Tibial artery (tissue), 4 donors: ENCODE results near the gene FAM83F.

Source experiments
- DNase-seq, 2 donors: peaks; one replicate each; pipeline ENCODE4 v3.0.0-alpha.2; 2019
- H3K27ac ChIP-seq, 2 donors: fragments of 200-600 bp; sonication (generic) in 1 of 2; 1 replicate in 1 of 2; 2 replicates in 1 of 2; pipeline ENCODE4 v1.5.1; 2018 to 2019; ENCODE audit warnings: mild to moderate bottlenecking in 1 of 2
- H3K27me3 ChIP-seq, 2 donors: fragments of 200-600 bp; sonication (generic) in 1 of 2; one replicate each; pipeline versions ENCODE4 v1.5.1 to v1.6.0; 2016 to 2019
- H3K36me3 ChIP-seq, 3 donors: fragments of 200-600 bp; sonication (generic) in 2 of 3; one replicate each; pipeline ENCODE4 v1.5.1; 2016 to 2019; ENCODE audit warnings: mild to moderate bottlenecking in 2 of 3
- H3K4me1 ChIP-seq, 4 donors: fragments of 200-600 bp; sonication (generic) in 2 of 4; 1 replicate in 3 of 4; 2 replicates in 1 of 4; pipeline ENCODE4 v1.5.1; 2016 to 2019
- H3K4me3 ChIP-seq, 2 donors: fragments of 200-600 bp; sonication (generic) in 1 of 2; 1 replicate in 1 of 2; 2 replicates in 1 of 2; pipeline ENCODE4 v1.5.1; 2018 to 2019; ENCODE audit warnings: mild to moderate bottlenecking in 2 of 2
- H3K9me3 ChIP-seq, 3 donors: fragments of 200-600 bp; sonication (generic) in 1 of 3; one replicate each; pipeline ENCODE4 v1.5.1; 2016 to 2019
- CTCF ChIP-seq, 2 experiments: fragments of 200-600 bp in 1 of 2; fragments of 450-650 bp in 1 of 2; IDR thresholded peaks; one replicate each; pipeline ENCODE4 v1.5.1; 2017 to 2019; ENCODE audit warnings: antibody characterized with exemption in 2 of 2, mild to moderate bottlenecking in 1 of 2, moderate library complexity in 1 of 2
- intact Hi-C: fragments of 100-400 bp; cut with DNase I; formaldehyde crosslinking; loops from one replicate; pipeline ENCODE4 v1.15.0; 2023; ENCODE audit warnings: low total_unique reads

The FAM83F gene

GRCh38 chr22:40041366-40042137 is 46.8 kb downstream of the FAM83F start:
- H3K4me1 ChIP-seq, result peaks cover 0 to 35% (median 16%) of the 10 kb centered on the region in 4 donors
- peaks cover 0 to 41% of the 10 kb centered on the region in 2 donors for H3K27me3 ChIP-seq
- no peak for DNase-seq
- H3K4me3 ChIP-seq, result no peak overlapping the region
- intact Hi-C loops, result loop anchor here (10.0 kb wide), 2 partner anchors 133 to 593 kb away; partner anchors contain the start of genes MRTFA and TNRC6B
- TF ChIP-seq CTCF (IDR thresholded peaks at IDR 0.05), result no peak
- H3K36me3 ChIP-seq, result no peaks in the 10 kb centered on the region
- no peak overlapping the region for H3K27ac ChIP-seq
- H3K9me3 ChIP-seq, result no peaks in the 10 kb centered on the region

- intact Hi-C loops, result loop anchor here (10.0 kb wide), 2 partner anchors 132 to 592 kb away; partner anchors contain the start of genes MRTFA and TNRC6B
- H3K27ac ChIP-seq, result no peak overlapping the region
- H3K4me3 ChIP-seq, result no peak overlapping the region
Measured at GRCh38 chr22:40042312-40042711, 47.6 kb downstream of the FAM83F start.

GRCh38 chr22:40043081-40043480 is 48.3 kb downstream of the FAM83F start:
- peaks cover 0 to 25% of the 10 kb centered on the region in 2 donors for H3K27me3 ChIP-seq
- intact Hi-C loops, result loop anchor here (10.0 kb wide), 2 partner anchors 132 to 592 kb away; partner anchors contain the start of genes MRTFA and TNRC6B
- TF ChIP-seq CTCF (IDR thresholded peaks at IDR 0.05), result no peak
- peaks cover 0 to 38% (median 16%) of the 10 kb centered on the region in 4 donors for H3K4me1 ChIP-seq
- no peaks in the 10 kb centered on the region for H3K9me3 ChIP-seq
- peak in 1 of 2 donors; percentile 67 for DNase-seq
- no peak overlapping the region for H3K4me3 ChIP-seq
- peak overlapping the region; percentile 81 to 96 for H3K27ac ChIP-seq
- H3K36me3 ChIP-seq, result no peaks in the 10 kb centered on the region

More at GRCh38 chr22:40042312-40042711, 47.6 kb downstream of the FAM83F start:
- Histone ChIP-seq H3K9me3 (no peaks in the 10 kb centered on the region), H3K4me1 (peaks cover 0 to 38% (median 16%) of the 10 kb centered on the region in 4 donors), H3K36me3 (no peaks in the 10 kb centered on the region), H3K27me3 (peaks cover 0 to 33% of the 10 kb centered on the region in 2 donors)
- TF ChIP-seq CTCF (IDR thresholded peaks at IDR 0.05), result no peak
- DNase-seq, result no peak

- H3K4me1 ChIP-seq, result peaks cover 0 to 38% (median 16%) of the 10 kb centered on the region in 4 donors
- intact Hi-C loops, result loop anchor here (10.0 kb wide), 2 partner anchors 131 to 591 kb away; partner anchors contain the start of genes MRTFA and TNRC6B
- no peaks in the 10 kb centered on the region for H3K9me3 ChIP-seq
- no peaks in the 10 kb centered on the region for H3K36me3 ChIP-seq
- no peak for TF ChIP-seq CTCF (IDR thresholded peaks at IDR 0.05)
- no peak for DNase-seq
- peak overlapping the region; percentile 87 to 90 for H3K4me3 ChIP-seq
- peak overlapping the region; percentile 81 to 96 for H3K27ac ChIP-seq
- peaks cover 0 to 19% of the 10 kb centered on the region in 2 donors for H3K27me3 ChIP-seq
Measured at GRCh38 chr22:40043793-40044101, 49.0 kb downstream of the FAM83F start.

- H3K4me3 ChIP-seq, result peak overlapping the region; percentile 87 to 90
- DNase-seq, result peak; percentile 98 to 99
Measured at GRCh38 chr22:40044102-40044869, 49.5 kb downstream of the FAM83F start.

More at GRCh38 chr22:40044102-40044869, 49.5 kb downstream of the FAM83F start:
- peaks cover 0 to 13% of the 10 kb centered on the region in 2 donors for H3K27me3 ChIP-seq
- no peaks in the 10 kb centered on the region for H3K9me3 ChIP-seq
- TF ChIP-seq CTCF (IDR thresholded peaks at IDR 0.05), result no peak
- intact Hi-C loops, result loop anchor here (10.0 kb wide), 2 partner anchors 131 to 591 kb away; partner anchors contain the start of genes MRTFA and TNRC6B
- H3K36me3 ChIP-seq, result no peaks in the 10 kb centered on the region
- peaks cover 0 to 38% (median 16%) of the 10 kb centered on the region in 4 donors for H3K4me1 ChIP-seq
- H3K27ac ChIP-seq, result peak overlapping the region; percentile 81 to 96
